ENCODE measurements around the gene NXPH3.

Gene NXPH3

DNA sequence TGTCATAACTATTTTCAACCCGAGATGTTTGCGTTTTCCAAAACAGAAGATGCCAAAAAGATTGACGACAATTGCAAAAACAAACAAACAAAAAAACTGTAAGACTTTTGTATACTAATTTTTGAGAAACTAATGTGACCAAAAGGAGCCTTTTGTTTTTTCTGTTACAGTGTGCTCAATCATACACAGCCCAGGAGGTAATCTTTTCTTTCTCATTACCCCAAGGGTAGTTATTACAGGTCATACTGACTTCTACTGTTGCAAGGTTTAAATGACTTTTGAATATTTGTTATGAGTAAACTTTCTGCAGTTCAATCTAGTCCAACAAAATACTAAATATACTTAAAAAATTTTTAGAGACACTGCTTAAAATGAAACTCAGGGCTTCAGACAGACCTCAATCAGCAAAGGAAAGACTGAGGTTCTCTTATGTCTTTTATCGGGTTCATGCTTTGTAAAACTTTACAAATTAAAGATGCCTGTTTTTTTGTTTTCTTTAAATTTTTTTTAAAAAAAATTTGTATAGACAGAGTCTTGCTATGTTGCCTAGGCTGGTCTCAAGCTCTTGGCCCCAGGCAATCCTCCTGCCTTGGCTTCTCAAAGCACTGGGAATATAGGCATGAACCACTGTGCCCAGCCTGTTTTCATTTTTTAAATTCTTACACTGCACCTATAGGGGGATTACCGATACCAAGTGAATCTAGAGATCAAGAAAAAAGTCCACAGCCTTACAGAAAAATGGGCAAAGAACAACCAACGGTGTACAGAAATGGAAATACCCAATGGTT lies 54.6 kb downstream of the NXPH3 start:
- no peak for DNase-seq

DNA sequence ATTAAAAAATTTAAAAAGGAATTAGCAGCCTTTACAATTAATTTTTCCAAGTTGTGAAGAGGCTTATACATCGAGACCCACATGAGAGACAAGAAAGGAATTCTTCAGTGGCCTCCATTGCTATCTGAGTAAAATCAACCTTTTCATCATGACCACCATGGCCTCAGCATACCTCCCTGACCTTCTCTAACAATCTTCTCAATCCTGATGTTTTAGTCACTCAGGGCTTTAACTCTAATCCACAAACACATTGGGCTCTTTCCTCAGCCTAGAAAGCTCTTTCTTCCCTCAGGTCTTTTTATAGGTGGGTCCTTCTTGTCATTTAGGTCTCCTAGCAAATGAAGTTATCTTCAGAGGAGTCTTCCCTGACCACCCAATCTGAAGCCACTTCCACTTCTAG lies 55.8 kb downstream of the NXPH3 start:
- no peak for DNase-seq

Data from stimulated activated CD4-positive, alpha-beta T cell treated with anti-CD3 and anti-CD28 coated beads, Interleukin-2, amount 100 ng/mL, for 24 hours (primary cell).